ENCODE results near the gene ZFP92. TPM values are rescaled to one million over a fixed set of nuclear protein-coding genes. Genes with fewer than 3 reads are reported as not detected.
"Not testable (repeated sequence)": the region's sequence is repeated elsewhere in the genome, so short reads cannot be mapped to it uniquely, and the experiment has no call there.

The ZFP92 gene
- total RNA-seq, 1 donor from 2014 or later = 0.96 TPM

GRCh38 chrX:153381684-153382532 lies 29.4 kb upstream of the ZFP92 start:
- no peak for DNase-seq (ENCODE audit: low spot score in 2 of 2)
- no peaks in the 10 kb centered on the region for H3K27me3 ChIP-seq
- no peak overlapping the region for H3K27ac ChIP-seq
- intact Hi-C loops (cut with DNase I) = no loop called here
- no peaks in the 10 kb centered on the region for H3K4me1 ChIP-seq
- no peak for TF ChIP-seq CTCF (IDR thresholded peaks at IDR 0.05)
- H3K4me3 ChIP-seq = no peak overlapping the region
- H3K9me3 ChIP-seq = no peaks in the 10 kb centered on the region
- no peaks in the 10 kb centered on the region for H3K36me3 ChIP-seq

DNA sequence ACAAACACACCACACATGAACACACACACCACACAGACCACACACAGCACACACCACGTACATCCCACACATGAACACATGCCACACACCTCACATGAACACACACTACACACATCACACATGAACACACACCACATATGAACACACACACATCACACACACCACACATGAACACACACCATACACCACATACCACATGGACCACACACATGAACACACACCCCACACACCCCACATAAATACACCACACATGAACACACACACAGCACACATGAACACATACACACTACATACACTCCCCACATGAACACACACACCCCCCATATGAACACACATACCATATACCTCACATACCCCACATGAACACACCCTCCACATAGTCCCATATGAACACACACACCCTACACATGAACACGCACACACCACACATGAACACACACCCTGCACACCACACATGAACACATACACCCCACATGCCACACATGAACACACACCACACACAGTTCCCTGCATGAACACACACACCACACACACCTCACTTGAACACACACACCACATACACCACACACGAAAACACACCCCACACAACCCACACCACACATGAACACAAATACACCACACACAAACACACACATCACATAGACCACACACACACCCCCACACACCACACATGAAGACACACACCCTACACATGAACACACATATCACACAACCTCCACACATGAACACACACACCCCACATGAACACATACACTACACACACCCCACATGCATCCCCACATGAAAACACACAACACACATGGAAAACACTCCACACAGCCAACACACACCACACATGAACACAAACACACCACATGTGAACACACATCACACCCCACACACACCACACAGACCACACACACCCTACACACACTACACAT lies 28.4 kb upstream of the ZFP92 start:
- TF ChIP-seq CTCF (IDR thresholded peaks at IDR 0.05) = no peak
- Histone ChIP-seq H3K27ac (no peak overlapping the region), H3K4me3 (no peak overlapping the region), H3K27me3 (no peaks in the 10 kb centered on the region), H3K9me3 (no peaks in the 10 kb centered on the region), H3K4me1 (no peaks in the 10 kb centered on the region), H3K36me3 (no peaks in the 10 kb centered on the region)
- no peak for DNase-seq (ENCODE audit: low spot score in 2 of 2)
- intact Hi-C loops (cut with DNase I) = no loop called here

DNA sequence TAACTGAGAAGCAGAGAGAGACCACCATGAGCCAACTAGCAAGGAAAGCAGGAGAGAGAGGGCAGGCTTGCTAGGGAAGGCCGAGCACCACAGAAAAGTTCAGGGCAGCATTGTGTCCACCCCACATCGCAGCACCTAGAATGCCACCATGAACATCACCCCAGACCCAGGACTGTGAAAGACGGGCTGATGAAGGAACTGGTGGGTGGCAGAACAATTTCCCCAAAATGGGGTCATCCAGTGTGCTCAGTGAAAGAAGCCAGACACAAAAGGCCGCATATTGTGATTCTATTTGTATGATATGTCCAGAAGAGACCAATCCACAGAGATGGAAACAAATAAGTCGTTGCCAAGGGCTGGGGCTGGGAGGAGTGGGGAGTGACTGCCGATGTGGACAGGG lies 26.9 kb upstream of the ZFP92 start:
- intact Hi-C loops (cut with DNase I) = no loop called here

GRCh38 chrX:153384973-153385372 lies 26.3 kb upstream of the ZFP92 start:
- H3K4me3 ChIP-seq; H3K9me3 ChIP-seq; H3K36me3 ChIP-seq; intact Hi-C loops (cut with DNase I); H3K4me1 ChIP-seq; H3K27me3 ChIP-seq; H3K27ac ChIP-seq; DNase-seq (ENCODE audit: low spot score in 2 of 2): not testable (repeated sequence)

More for the DNA sequence above, 26.9 kb upstream of the ZFP92 start:
- Histone ChIP-seq H3K4me3 (no peak overlapping the region), H3K36me3 (no peaks in the 10 kb centered on the region), H3K4me1 (no peaks in the 10 kb centered on the region), H3K27ac (no peak overlapping the region), H3K9me3 (no peaks in the 10 kb centered on the region), H3K27me3 (no peaks in the 10 kb centered on the region)
- no peak for DNase-seq (ENCODE audit: low spot score in 2 of 2)
- no peak for TF ChIP-seq CTCF (IDR thresholded peaks at IDR 0.05)

DNA sequence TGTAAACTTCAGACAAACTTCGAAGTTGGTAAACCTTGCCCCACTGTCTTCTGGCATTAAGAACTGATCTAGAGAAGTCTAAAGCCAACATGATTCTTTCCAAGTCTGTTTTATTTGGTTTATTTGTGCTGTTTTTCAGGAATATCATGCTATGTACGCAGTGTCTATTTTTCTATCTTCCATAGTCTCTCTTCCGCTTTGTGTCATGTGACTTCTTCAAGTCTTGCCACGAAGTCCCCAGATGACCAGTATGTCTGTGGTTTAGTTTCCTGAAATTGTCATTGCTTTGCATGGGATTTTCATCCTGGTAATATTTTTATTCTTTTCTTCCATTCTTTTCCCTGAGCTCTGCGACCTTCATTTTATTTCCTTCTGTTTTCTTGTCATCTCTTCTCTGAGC lies 25.2 kb upstream of the ZFP92 start:
- H3K27me3 ChIP-seq = no peaks in the 10 kb centered on the region
- H3K9me3 ChIP-seq = no peaks in the 10 kb centered on the region
- no peaks in the 10 kb centered on the region for H3K36me3 ChIP-seq
- H3K4me3 ChIP-seq = no peak overlapping the region
- H3K4me1 ChIP-seq = no peaks in the 10 kb centered on the region
- no peak for DNase-seq (ENCODE audit: low spot score in 2 of 2)
- intact Hi-C loops (cut with DNase I) = no loop called here
- no peak for TF ChIP-seq CTCF (IDR thresholded peaks at IDR 0.05)
- no peak overlapping the region for H3K27ac ChIP-seq

DNA sequence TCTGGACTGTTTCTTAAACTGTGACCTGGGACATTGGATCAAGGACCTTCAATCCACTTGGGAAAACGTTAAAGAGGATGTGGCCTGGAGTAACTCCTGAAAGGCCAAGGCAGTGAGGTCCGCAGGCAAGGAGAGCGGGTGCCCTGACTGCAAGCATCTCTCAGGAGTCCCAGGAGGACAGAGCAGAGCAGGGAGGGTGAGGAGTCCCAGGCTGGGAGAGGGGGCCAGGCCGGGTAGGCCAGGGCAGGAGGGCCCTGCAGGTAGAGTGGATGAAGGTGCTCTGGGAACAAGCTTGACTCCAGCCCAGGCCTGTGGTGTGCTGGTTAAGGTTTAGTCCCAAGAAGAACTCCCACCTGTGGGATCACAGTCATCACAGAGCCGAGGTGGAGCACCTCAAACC lies 23.9 kb upstream of the ZFP92 start:
- no peaks in the 10 kb centered on the region for H3K36me3 ChIP-seq
- no peaks in the 10 kb centered on the region for H3K27me3 ChIP-seq
- no peaks in the 10 kb centered on the region for H3K4me1 ChIP-seq
- TF ChIP-seq CTCF (IDR thresholded peaks at IDR 0.05) = no peak
- H3K4me3 ChIP-seq = no peak overlapping the region
- intact Hi-C loops (cut with DNase I) = no loop called here
- no peaks in the 10 kb centered on the region for H3K9me3 ChIP-seq
- H3K27ac ChIP-seq = no peak overlapping the region
- no peak for DNase-seq (ENCODE audit: low spot score in 2 of 2)
